ENCODE data around the gene ST6GALNAC5.
"Not testable (repeated sequence)": the region's sequence is repeated elsewhere in the genome, so short reads cannot be mapped to it uniquely, and the experiment has no call there.

The ST6GALNAC5 gene

DNA sequence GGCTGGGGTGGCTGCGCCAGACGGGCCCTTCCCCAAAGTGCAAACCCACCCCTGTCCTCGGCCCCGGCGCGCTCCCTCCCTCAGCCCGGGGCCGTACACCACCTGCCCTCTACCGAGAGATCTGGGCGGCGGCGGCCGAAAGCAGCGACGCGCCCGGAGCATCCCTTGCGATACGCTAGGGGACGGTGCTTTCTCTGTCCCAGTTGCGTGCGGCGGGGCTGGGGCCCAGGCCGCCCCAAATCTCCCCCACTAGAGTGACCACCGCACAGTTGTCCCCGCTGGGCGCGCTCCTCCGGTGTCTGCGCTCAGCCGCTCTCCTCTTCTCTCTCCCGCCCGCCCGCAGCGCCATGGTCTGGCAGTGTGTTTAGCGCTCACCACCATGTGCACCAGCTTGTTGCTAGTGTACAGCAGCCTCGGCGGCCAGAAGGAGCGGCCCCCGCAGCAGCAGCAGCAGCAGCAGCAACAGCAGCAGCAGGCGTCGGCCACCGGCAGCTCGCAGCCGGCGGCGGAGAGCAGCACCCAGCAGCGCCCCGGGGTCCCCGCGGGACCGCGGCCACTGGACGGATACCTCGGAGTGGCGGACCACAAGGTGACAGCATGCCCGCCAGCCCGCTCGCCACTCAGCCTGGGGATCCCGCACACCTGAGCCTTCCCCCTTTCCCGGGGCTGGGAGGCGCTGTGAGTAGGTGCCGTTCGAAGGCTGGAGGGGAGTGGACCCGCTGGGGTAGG, 1.0 kb downstream of the ST6GALNAC5 start:
- DNase-seq = peak; percentile 16

DNA sequence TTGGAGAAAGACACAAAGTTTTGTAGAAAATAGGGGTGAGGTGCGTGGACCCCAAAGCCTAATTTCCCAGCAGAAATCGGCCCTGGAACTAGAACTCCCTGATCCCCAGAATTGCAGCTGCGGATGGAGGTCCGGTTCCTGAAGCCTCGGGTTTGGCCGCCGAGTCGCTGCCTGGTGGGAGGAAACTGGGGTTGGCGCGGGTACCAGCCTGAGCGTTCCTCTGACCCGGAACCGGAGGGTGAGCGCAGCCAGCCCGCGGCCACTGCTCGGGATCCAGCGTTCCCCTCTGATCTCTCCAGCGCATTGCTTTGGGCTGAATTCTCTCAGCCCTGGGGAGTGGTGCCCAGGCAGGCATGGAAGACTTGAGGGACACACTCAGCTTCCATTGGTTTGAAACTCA, 1.6 kb downstream of the ST6GALNAC5 start:
- no peak for DNase-seq

DNA sequence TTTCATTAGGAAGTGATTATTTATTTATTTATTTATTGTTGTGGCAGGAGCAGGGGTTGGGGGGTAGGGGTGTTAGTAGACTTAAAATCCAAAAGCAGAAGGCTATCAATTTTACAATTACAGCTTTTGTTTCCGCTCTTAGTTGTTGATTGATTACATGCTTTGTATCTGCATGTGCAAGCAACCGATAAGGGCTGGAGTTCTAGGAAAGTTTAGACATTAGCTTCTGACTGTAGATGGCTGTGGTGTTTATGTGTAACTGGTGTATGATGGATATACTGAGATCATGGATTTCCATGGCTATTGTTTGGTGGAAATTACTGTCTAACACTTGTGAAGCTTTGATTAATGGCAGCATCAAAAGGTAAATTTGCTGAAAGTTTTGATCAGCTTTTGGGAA, 2.8 kb downstream of the ST6GALNAC5 start:
- no peak for DNase-seq

- DNase-seq = no peak
These were observed 4.2 kb downstream of the ST6GALNAC5 start for GRCh38 chr1:76871355-76871974.

- DNase-seq = no peak
These were observed 5.7 kb downstream of the ST6GALNAC5 start for GRCh38 chr1:76872944-76873343.

DNA sequence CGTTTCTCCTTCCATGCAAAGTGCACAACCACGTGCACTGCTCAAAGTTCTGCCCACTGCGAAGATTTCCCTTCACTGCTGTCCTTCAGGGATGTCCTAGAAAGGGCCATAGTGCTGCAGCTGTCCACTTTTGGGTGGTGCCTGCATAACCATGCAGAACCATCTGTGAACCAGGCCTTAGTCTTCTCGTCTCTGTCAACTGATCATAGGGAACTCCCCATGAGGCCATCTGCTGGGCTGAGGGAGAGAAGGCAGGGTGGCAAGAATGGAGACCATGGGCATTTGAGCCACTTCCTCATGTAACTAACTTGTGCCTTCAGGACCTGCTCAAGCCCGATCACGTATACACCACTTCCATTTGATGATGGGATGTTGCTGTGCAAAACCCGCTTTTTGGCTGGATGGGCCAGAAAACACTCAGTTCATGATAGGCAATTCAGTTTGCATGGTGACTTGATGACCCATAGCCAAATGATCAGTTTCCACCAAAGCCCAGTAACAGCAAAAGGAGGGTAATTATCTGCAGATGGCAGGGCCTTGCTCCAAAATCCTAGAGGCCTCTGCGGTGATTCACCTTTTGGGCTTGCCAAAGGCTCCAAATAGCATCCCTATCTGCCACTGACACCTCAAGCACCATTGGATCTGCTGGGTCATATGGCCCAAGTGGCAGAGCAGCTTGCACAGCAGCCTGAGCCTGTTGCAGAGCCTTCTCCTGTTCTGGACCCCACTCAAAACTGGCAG, 9.5 kb downstream of the ST6GALNAC5 start:
- DNase-seq = no peak

GRCh38 chr1:76879014-76879413, 11.7 kb downstream of the ST6GALNAC5 start:
- DNase-seq = not testable (repeated sequence)

- DNase-seq = no peak
These were observed 14.5 kb downstream of the ST6GALNAC5 start for GRCh38 chr1:76881762-76882161.

GRCh38 chr1:76891931-76892622, 24.8 kb downstream of the ST6GALNAC5 start:
- DNase-seq = no peak

DNA sequence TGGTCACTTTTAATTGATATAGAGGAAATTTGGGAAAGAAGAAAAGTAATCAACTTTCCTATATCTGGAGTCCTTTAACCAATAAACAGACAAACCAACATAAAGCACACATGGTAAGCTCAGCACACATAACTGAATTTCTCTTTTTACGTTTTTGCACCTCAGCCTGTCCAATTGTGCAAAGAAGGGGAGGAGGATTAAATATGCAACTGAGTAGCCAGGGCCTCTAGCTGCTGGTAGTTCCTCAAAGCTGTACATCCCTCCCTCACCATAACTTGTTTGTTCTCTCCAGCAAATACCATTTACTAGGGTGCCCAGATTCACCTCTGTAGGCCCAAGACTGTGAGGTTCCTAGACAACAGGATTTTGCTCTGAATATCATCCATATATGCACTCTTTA, 25.4 kb downstream of the ST6GALNAC5 start:
- DNase-seq = no peak

DNA sequence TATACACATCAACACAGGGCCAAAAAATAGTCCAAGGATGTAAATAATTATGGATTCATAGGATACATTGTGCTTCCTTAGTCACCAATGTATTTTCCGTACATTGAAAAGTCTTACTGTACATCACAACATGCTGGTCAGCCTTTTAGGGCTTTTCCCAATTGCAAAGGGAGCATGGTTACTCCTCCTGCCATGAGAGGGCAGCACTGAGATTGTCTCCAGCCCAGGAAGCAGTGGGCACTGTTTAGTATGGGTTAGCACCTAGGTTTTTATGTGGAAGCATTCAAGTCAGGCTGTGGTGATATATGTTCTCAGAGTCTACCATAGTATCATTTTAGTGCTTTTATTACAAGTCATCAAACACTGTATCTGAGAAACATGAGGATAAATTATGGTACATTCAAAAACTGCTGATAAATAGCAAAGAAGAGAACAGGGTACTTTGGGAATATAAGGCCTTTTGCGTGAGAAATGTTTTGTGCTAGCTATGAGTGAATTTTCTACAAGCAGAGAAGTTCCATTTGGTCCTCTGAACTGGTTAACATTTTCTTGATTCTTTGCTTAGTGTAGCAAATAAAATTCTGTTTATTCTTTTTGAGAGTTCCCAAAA, 34.0 kb downstream of the ST6GALNAC5 start:
- DNase-seq = peak; percentile 3

- no peak for DNase-seq
These were observed 38.8 kb downstream of the ST6GALNAC5 start for GRCh38 chr1:76905876-76906595.

DNA sequence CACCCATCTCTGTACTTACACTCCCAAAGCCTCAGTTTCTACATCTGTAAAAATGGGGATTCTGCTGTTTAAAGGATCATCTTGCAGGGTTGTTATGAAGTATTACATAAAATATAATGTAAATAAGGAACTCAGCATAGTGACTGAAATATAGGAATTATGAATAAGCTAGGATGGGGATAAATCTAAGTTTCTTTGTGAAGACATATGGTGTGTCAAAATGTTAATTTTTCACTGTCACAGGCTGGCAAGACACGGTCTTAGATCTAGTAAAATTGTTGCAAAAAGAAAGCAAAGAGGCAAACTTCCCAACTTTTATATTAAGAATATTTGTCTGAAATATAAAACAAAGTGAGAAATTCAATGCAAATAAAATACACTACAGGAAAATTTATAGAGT, 42.0 kb downstream of the ST6GALNAC5 start:
- no peak for DNase-seq

GRCh38 chr1:76919085-76919484, 51.8 kb downstream of the ST6GALNAC5 start:
- no peak for DNase-seq

GRCh38 chr1:76921590-76921989, 54.3 kb downstream of the ST6GALNAC5 start:
- no peak for DNase-seq

DNA sequence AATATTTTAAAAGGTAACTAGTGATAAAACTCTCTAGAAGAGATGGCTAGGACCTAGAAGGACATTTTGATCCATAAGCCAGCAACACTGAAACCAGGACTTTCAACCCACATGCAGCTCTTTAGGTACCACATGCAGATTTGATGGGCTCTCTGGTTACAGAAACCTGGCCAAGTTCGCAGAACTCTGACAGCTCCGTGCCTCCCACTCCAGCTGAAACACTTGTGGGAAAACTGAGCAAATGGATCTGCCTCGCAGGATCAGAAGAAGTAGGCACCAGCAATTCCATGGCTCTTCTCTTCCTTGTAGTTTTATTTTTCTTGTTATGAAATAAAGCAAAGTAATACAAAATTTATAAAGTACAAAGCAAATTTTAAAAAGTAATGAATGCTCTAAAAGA, 58.5 kb downstream of the ST6GALNAC5 start:
- DNase-seq = no peak

DNA sequence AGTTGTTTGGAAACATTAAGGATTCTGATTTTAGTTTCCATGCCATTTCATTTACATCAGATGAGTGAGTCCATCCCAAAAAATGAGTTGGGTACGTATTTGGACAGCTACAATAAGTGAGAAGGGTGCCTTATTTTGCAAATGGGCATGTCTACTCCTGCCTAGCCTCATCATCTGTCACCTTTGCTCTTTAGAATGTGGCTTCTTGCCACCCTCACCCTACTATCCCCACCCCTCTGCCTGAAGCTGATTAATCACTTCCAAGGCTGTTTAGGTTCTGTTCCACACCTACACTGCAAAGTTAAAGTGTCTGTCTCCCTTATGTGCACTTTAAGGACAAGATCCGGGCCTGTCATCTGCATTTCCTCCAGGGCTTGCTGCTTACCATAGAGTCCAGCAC, 61.2 kb downstream of the ST6GALNAC5 start:
- DNase-seq = no peak

DNA sequence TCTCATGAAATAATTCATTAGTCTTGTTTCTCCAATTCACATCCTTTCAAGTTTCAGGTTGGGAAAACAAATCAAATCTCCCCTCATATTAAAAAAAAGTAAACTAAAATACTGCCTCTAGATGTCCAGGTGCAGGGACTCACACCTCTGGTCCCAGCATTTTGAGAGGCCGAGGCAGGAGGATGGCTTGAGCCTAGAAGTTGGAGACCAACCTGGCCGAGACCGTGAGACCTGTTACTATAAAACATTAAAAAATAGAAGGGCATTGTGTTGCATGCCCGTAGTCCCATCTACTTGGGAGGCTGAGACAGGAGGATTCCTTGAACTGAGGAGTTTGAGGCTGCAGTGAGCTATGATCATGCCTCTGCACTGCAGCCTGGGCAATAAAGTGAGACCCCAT, 61.9 kb downstream of the ST6GALNAC5 start:
- no peak for DNase-seq

- DNase-seq = no peak
These were observed 66.9 kb downstream of the ST6GALNAC5 start for GRCh38 chr1:76933847-76934815.

GRCh38 chr1:76938304-76938703, 71.0 kb downstream of the ST6GALNAC5 start:
- no peak for DNase-seq
